Activated T-helper 9 cell treated with anti-CD3 and anti-CD28 coated beads, Interleukin-2, amount 50 U/mL, for 16 hours (primary cell): Measurements from ENCODE around the gene SRGAP2C.
"Not testable (repeated sequence)": the region's sequence is repeated elsewhere in the genome, so short reads cannot be mapped to it uniquely, and the experiment has no call there.

Experiments
- DNase-seq: peaks from one replicate; pipeline ENCODE4 v3.0.0-alpha.2; 2020; ENCODE audit warnings: low read depth

SRGAP2C gene

GRCh38 chr1:121184290-121185127 lies at the start of gene SRGAP2C, which contains the start of gene FAM72B:
SRGAP2C (plus strand) TSS chr1:121184975; CDS start chr1:121187447, 2,472 bp downstream.
FAM72B (minus strand) TSS chr1:121184340; CDS start chr1:121183489, 851 bp downstream.
- DNase-seq, result peak; percentile 76

- not testable (repeated sequence) for DNase-seq
Measured at GRCh38 chr1:121140393-121140792, 44.4 kb upstream of the SRGAP2C start.

- not testable (repeated sequence) for DNase-seq
Measured at GRCh38 chr1:121148489-121149190, 36.1 kb upstream of the SRGAP2C start.

GRCh38 chr1:121151294-121151693 lies 33.5 kb upstream of the SRGAP2C start:
- not testable (repeated sequence) for DNase-seq

GRCh38 chr1:121152788-121153187 lies 32.0 kb upstream of the SRGAP2C start:
- DNase-seq, result not testable (repeated sequence)

- not testable (repeated sequence) for DNase-seq
Measured at GRCh38 chr1:121154811-121155210, 30.0 kb upstream of the SRGAP2C start.

GRCh38 chr1:121155671-121156358 lies 29.0 kb upstream of the SRGAP2C start:
- DNase-seq, result not testable (repeated sequence)

GRCh38 chr1:121156958-121157603 lies 27.7 kb upstream of the SRGAP2C start:
- DNase-seq, result not testable (repeated sequence)

GRCh38 chr1:121157609-121158008 lies 27.2 kb upstream of the SRGAP2C start:
- DNase-seq, result not testable (repeated sequence)

GRCh38 chr1:121160118-121160517 lies 24.7 kb upstream of the SRGAP2C start:
- not testable (repeated sequence) for DNase-seq

GRCh38 chr1:121161199-121161901 lies 23.4 kb upstream of the SRGAP2C start:
- not testable (repeated sequence) for DNase-seq

GRCh38 chr1:121163850-121164757 lies 20.7 kb upstream of the SRGAP2C start:
- not testable (repeated sequence) for DNase-seq

- DNase-seq, result not testable (repeated sequence)
Measured at GRCh38 chr1:121165296-121165695, 19.5 kb upstream of the SRGAP2C start.

GRCh38 chr1:121167225-121167738 lies 17.5 kb upstream of the SRGAP2C start:
- DNase-seq, result not testable (repeated sequence)

GRCh38 chr1:121168152-121168668 lies 16.6 kb upstream of the SRGAP2C start:
- not testable (repeated sequence) for DNase-seq

- DNase-seq, result not testable (repeated sequence)
Measured at GRCh38 chr1:121176649-121177048, 8.1 kb upstream of the SRGAP2C start.

GRCh38 chr1:121178197-121178596 lies 6.6 kb upstream of the SRGAP2C start:
- DNase-seq, result not testable (repeated sequence)

GRCh38 chr1:121183867-121184266 lies 908 bp upstream of the SRGAP2C start:
- DNase-seq, result not testable (repeated sequence)

GRCh38 chr1:121185140-121185708 lies 449 bp downstream of the SRGAP2C start:
- DNase-seq, result not testable (repeated sequence)
